A549 (cell line): ENCODE data around the gene KLF3. TPM values are rescaled to one million over a fixed set of nuclear protein-coding genes. Genes with fewer than 3 reads are reported as not detected.
A peak's percentile ranks its signal among the peaks of the same experiment; 100 is the strongest.

ENCODE experiments used
- ATAC-seq, 2 experiments: fragments of 200-7000 bp in 1 of 2; fragments of >200 bp in 1 of 2; cut with Nextera tagmentation in 1 of 2; cut with Tn5 transposase in 1 of 2; 3 replicates each; pipeline versions ENCODE4 v1.8.0 to v1.9.1; 2018 to 2020; ENCODE audit warnings: mild to moderate bottlenecking in 1 of 2, moderate library complexity in 1 of 2
- CTCF ChIA-PET: fragments of 300-600 bp; sonication (Branson Sonifier 250); formaldehyde crosslinking; extraction: SDS; loops from one replicate; lab custom pipeline; 2021; ENCODE audit warnings: antibody characterized with exemption, inconsistent platforms; lab: Yijun Ruan, JAX
- POLR2A ChIA-PET: fragments of 350-600 bp; formaldehyde crosslinking; extraction: SDS; loops from one replicate; lab custom pipeline; 2021; ENCODE audit warnings: antibody characterized with exemption, inconsistent platforms; lab: Yijun Ruan, JAX
- DNase-seq, 2 experiments: peaks; one replicate each; pipeline versions ENCODE4 v3.0.0 to v3.0.0-alpha.2; 2011 to 2016; ENCODE audit warnings: low read depth in 1 of 2, low spot score in 1 of 2
- FAIRE-seq: peaks from 2 replicates; lab custom pipeline; 2011; peaks lifted over from hg19 to GRCh38; lab: Jason Lieb, UNC
- H3K27ac ChIP-seq, 2 experiments: fragments of >200 bp; sonication (Bioruptor Twin); formaldehyde crosslinking; 3 replicates each; pipeline ENCODE4 v1.5.1; 2016 to 2017
- H3K4me1 ChIP-seq: fragments of >200 bp; sonication (Bioruptor Twin); formaldehyde crosslinking; 3 replicates; pipeline ENCODE4 v1.6.1; 2016
- H3K4me2 ChIP-seq: fragments of >200 bp; sonication (Bioruptor Twin); formaldehyde crosslinking; 3 replicates; pipeline ENCODE4 v1.6.1; 2016
- H3K4me3 ChIP-seq: fragments of >200 bp; sonication (Bioruptor Twin); formaldehyde crosslinking; 3 replicates; pipeline ENCODE4 v1.5.1; 2016
- H3K9me3 ChIP-seq: fragments of >200 bp; sonication (Bioruptor Twin); formaldehyde crosslinking; 3 replicates; pipeline ENCODE4 v1.6.1; 2016
- BCL3 ChIP-seq: fragments of >200 bp; sonication (Bioruptor Twin); formaldehyde crosslinking; IDR thresholded peaks from 3 replicates; pipeline ENCODE4 v1.6.1; 2016
- CHD2 ChIP-seq: fragments of 150-350 bp; IDR thresholded peaks from 2 replicates; pipeline ENCODE4 v1.6.1; 2014; ENCODE audit warnings: low read length; ENCODE audit not compliant: partially characterized antibody
- CTCF ChIP-seq: fragments of >200 bp; sonication (Bioruptor Twin); formaldehyde crosslinking; IDR thresholded peaks from 3 replicates; pipeline ENCODE4 v1.5.1; 2016
- EP300 ChIP-seq, 2 experiments: fragments of >200 bp; sonication (Bioruptor Twin); formaldehyde crosslinking; IDR thresholded peaks; 2 replicates in 1 of 2; 3 replicates in 1 of 2; pipeline ENCODE4 v1.6.1; 2016 to 2017
- ESRRA ChIP-seq: fragments of 150-350 bp; IDR thresholded peaks from 2 replicates; pipeline ENCODE4 v1.6.1; 2014; ENCODE audit warnings: mild to moderate bottlenecking, low read length, borderline replicate concordance
- FOSL2 ChIP-seq, 2 experiments: fragments of 450-650 bp in 1 of 2; fragments of >200 bp in 1 of 2; sonication (Bioruptor Twin) in 1 of 2; formaldehyde crosslinking; IDR thresholded peaks; 2 replicates each; pipeline versions ENCODE4 v1.5.0 to v1.6.1; 2016 to 2020; ENCODE audit warnings: mild to moderate bottlenecking in 1 of 2, moderate library complexity in 1 of 2
- HDAC2 ChIP-seq: fragments of 200-600 bp; sonication (generic); IDR thresholded peaks from 2 replicates; pipeline ENCODE4 v1.6.1; 2016
- HEYL ChIP-seq: fragments of 250-450 bp; sonication (Bioruptor Pico); IDR thresholded peaks from 2 replicates; pipeline ENCODE4 v1.8.0; 2021; ENCODE audit warnings: mild to moderate bottlenecking, moderate library complexity
- HOXA7 ChIP-seq: fragments of 250-450 bp; sonication (Bioruptor Pico); IDR thresholded peaks from 2 replicates; pipeline ENCODE4 v1.5.0; 2020; ENCODE audit warnings: mild to moderate bottlenecking, moderate library complexity
- HOXB13 ChIP-seq: fragments of 250-450 bp; sonication (Bioruptor Pico); IDR thresholded peaks from 2 replicates; pipeline ENCODE4 v1.5.0; 2020; ENCODE audit warnings: low read depth, mild to moderate bottlenecking, moderate library complexity
- HOXB5 ChIP-seq: fragments of 250-450 bp; sonication (Bioruptor Pico); IDR thresholded peaks from 2 replicates; pipeline ENCODE4 v1.5.0; 2020; ENCODE audit warnings: mild to moderate bottlenecking, moderate library complexity
- KDM1A ChIP-seq: fragments of 200-600 bp; sonication (generic); IDR thresholded peaks from 2 replicates; pipeline ENCODE4 v1.6.1; 2016; ENCODE audit warnings: low read depth, mild to moderate bottlenecking
- KDM5A ChIP-seq: fragments of 200-600 bp; sonication (generic); IDR thresholded peaks from 2 replicates; pipeline ENCODE4 v1.6.1; 2016; ENCODE audit warnings: antibody characterized with exemption, mild to moderate bottlenecking
- MAX ChIP-seq: IDR thresholded peaks from 2 replicates; pipeline ENCODE4 v1.6.1; 2012
- MYC ChIP-seq: IDR thresholded peaks from 2 replicates; pipeline ENCODE4 v1.6.1; 2012; ENCODE audit warnings: mild to moderate bottlenecking, inconsistent platforms, low read length, improper control_type of control experiment, borderline replicate concordance
- PBX3 ChIP-seq: IDR thresholded peaks from 2 replicates; pipeline ENCODE4 v1.6.1; 2012
- RAD21 ChIP-seq, 2 experiments: fragments of >200 bp in 1 of 2; sonication (Bioruptor Twin) in 1 of 2; formaldehyde crosslinking in 1 of 2; IDR thresholded peaks in 1 of 2; conservative IDR thresholded peaks in 1 of 2; 2 replicates in 1 of 2; 3 replicates in 1 of 2; pipeline ENCODE4 v1.6.1; 2012 to 2018; ENCODE audit warnings: inconsistent platforms in 1 of 2
- RARB ChIP-seq: fragments of 250-450 bp; sonication (Bioruptor Pico); IDR thresholded peaks from 2 replicates; pipeline ENCODE4 v1.8.0; 2021; ENCODE audit warnings: mild to moderate bottlenecking, moderate library complexity
- SMC3 ChIP-seq: fragments of >200 bp; sonication (Bioruptor Twin); formaldehyde crosslinking; IDR thresholded peaks from 3 replicates; pipeline ENCODE4 v1.6.1; 2018; ENCODE audit warnings: inconsistent platforms
- SREBF2 ChIP-seq: fragments of 450-650 bp; IDR thresholded peaks from 2 replicates; pipeline ENCODE4 v1.6.1; 2014; ENCODE audit warnings: mild to moderate bottlenecking, moderate library complexity
- TFCP2L1 ChIP-seq: fragments of 250-450 bp; sonication (Bioruptor Pico); IDR thresholded peaks from 2 replicates; pipeline ENCODE4 v1.5.0; 2021; ENCODE audit warnings: mild to moderate bottlenecking
- ZFP36 ChIP-seq: fragments of 450-650 bp; IDR thresholded peaks from 2 replicates; pipeline ENCODE4 v1.6.1; 2014; ENCODE audit warnings: borderline replicate concordance; ENCODE audit not compliant: partially characterized antibody
- WGBS: methylation state at CpG from one replicate; pipeline ENCODE4 v1.1.6; 2017; ENCODE audit errors: missing lambda C conversion rate; 5-methylcytosine and 5-hydroxymethylcytosine counted together
- polyA plus RNA-seq, 4 experiments: library from polyadenylated mRNA; depleted of rRNA in 3 of 4; stranded (reverse); fragments of >200 nt; fragmentation: RNase III in 1 of 4; extraction: RNeasy Plus Mini Kit Qiagen cat#74134 plus additional on column Dnase treatment in 1 of 4; gene quantifications; 2 replicates in 3 of 4; 3 replicates in 1 of 4; pipeline ENCODE4 v1.2.3, GENCODE V29; 2011 to 2017

Gene KLF3
- polyA plus RNA-seq, 2 of the 4 experiments (the other 2 are of a cell fraction): 11.2 to 29.6 TPM

GRCh38 chr4:38730493-38730829 is 66.5 kb downstream of the KLF3 start (continued):
- TF ChIP-seq ZFP36 (no peak), FOSL2 (IDR thresholded peaks at IDR 0.05) (no peak), FOSL2 (CRISPR knock-in tag; IDR thresholded peaks at IDR 0.05) (no peak), MYC (no peak), KDM5A (no peak), HOXA7 (CRISPR knock-in tag) (no peak)

GRCh38 chr4:38730830-38731646 is 67.0 kb downstream of the KLF3 start:
- DNase-seq (peak; percentile 30 to 64), ATAC-seq (peak; percentile 75 to 93; a peak in 5 of 6 replicates), FAIRE-seq (no peak)
- WGBS: 16% methylated on average over 21 of the region's 23 CpGs
- Histone ChIP-seq H3K4me3 (no peak overlapping the region), H3K4me2 (peak overlapping the region; percentile 45; the same call in 2 of the 3 replicates), H3K9me3 (no peaks in the 10 kb centered on the region), H3K27ac (peak overlapping the region in 1 of 2 experiments; percentile 50; a peak in 1 of 6 replicates), H3K4me1 (peaks cover 15% of the 10 kb centered on the region)
- ChIA-PET POLR2A (no interaction called here), CTCF (interaction anchor here (0.7 to 8.6 kb wide), 36 partner anchors 11 to 678 kb away, joined by 3 to 102 read pairs (median 4); no protein-coding TSS in a partner anchor)
- TF ChIP-seq RAD21 (conservative IDR thresholded peaks at IDR 0.05 in 1 of 2, IDR thresholded peaks at IDR 0.05 in 1 of 2) (peak; percentile 92 to 94), PBX3 (no peak), TFCP2L1 (CRISPR knock-in tag) (no peak), MAX (0 out of 2 replicates have a peak, but pooled peaks have one; percentile 37), ESRRA (no peak), SMC3 (peak; percentile 91), KDM1A (no peak), CTCF (peak; percentile 75), HOXB13 (CRISPR knock-in tag) (no peak)

GRCh38 chr4:38733663-38734062 is 69.7 kb downstream of the KLF3 start:
- H3K4me2 ChIP-seq: no peak overlapping the region
- FAIRE-seq: no peak
- ChIA-PET POLR2A (no interaction called here), CTCF (interaction anchor here (1.2 to 4.7 kb wide), 2 partner anchors 554 to 671 kb away, joined by 4 to 26 read pairs; no protein-coding TSS in a partner anchor)
- peaks cover 10% of the 10 kb centered on the region for H3K4me1 ChIP-seq
- H3K9me3 ChIP-seq: no peaks in the 10 kb centered on the region
- H3K27ac ChIP-seq: no peak overlapping the region
- WGBS: 44% methylated on average over 2 of the region's 2 CpGs
- ATAC-seq: no peak
- no peak overlapping the region for H3K4me3 ChIP-seq
- TF ChIP-seq RAD21 (conservative IDR thresholded peaks at IDR 0.05 in 1 of 2, IDR thresholded peaks at IDR 0.05 in 1 of 2): no peak
- no peak for TF ChIP-seq HOXB5
- no peak for TF ChIP-seq RARB (CRISPR knock-in tag)
- TF ChIP-seq SMC3: no peak
- TF ChIP-seq EP300 (IDR thresholded peaks at IDR 0.05): no peak
- TF ChIP-seq BCL3: no peak
- TF ChIP-seq HDAC2: no peak
- no peak for TF ChIP-seq SREBF2
- no peak for TF ChIP-seq ZFP36
- no peak for TF ChIP-seq CHD2
- TF ChIP-seq TFCP2L1 (CRISPR knock-in tag): no peak
- no peak for TF ChIP-seq HEYL
- no peak for DNase-seq
